ENCODE results near the gene OGFOD2.

OGFOD2 gene

DNA sequence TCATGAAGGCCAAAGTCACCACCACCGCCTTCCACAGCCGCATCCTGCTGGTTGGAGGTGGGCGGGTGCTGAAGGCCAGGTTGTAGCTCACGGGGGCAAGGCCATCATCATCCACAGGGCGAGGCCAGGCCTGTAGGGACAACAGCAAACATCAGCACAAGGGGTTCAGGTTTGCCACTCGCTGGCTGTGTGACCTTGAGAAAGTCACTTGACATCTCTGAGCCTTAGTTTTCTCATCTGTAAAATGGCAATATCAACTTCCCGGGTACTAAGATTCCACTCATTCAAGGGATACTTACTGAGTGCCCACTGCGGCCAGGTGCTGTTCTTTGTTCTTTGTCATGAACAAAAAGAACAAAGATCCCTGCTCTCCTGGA, 14.9 kb upstream of the OGFOD2 start:
- peaks cover 3% of the 10 kb centered on the region for H3K4me1 ChIP-seq
- H3K4me3 ChIP-seq: no peak overlapping the region
- in situ Hi-C loops (cut with MboI; ENCODE audit: low sequenced_read_pairs): no loop called here
- no peaks in the 10 kb centered on the region for H3K27me3 ChIP-seq (ENCODE audit: low read depth)
- H3K9me3 ChIP-seq: no peaks in the 10 kb centered on the region
- DNase-seq (ENCODE audit: low spot score in 2 of 2): no peak
- H3K36me3 ChIP-seq (replicated peaks): peaks cover 17% of the 10 kb centered on the region

DNA sequence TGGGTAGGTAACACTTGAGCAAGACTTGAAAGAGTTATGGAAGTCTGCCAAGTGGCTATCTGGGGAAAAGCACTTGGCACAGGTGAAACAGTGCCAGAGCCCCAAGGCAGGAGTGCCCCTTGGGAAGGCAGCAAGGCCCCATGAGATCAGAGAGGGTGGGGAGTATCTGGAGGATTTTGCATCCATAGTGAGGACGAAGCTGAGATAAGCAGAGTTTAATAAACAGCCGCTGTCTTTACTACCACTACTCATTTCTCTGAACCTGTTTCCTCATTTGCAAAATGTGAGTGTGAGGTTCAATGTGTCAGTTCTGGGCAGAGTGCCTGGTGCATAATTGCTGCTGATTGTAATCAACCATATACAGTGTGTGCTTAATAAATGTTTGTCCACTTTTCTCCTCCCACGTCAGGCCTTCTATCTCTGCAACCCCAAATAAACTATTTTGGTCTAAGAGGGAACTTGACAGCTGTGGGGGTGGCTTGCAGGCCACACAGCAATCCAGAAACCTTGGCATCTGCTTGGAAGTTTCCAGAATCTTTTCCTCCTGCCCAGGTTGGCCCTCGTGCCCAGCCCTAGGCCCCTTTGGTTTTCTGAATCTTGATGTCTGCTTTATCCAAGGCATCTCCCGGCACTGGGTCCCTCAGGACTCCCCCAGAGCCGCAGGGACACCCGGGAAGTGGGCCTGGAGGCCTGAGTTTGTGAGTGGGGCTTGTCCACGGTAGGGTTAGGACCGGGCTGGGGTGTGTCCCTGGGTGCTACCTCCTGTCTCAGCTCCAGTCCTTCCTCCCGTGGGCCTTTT, 13.3 kb upstream of the OGFOD2 start:
- in situ Hi-C loops (cut with MboI; ENCODE audit: low sequenced_read_pairs): no loop called here
- H3K4me1 ChIP-seq: peaks cover 5% of the 10 kb centered on the region
- H3K27me3 ChIP-seq (ENCODE audit: low read depth): no peaks in the 10 kb centered on the region
- no peak overlapping the region for H3K4me3 ChIP-seq
- H3K9me3 ChIP-seq: no peaks in the 10 kb centered on the region
- DNase-seq (ENCODE audit: low spot score in 2 of 2): no peak
- peaks cover 17% of the 10 kb centered on the region for H3K36me3 ChIP-seq (replicated peaks)

DNA sequence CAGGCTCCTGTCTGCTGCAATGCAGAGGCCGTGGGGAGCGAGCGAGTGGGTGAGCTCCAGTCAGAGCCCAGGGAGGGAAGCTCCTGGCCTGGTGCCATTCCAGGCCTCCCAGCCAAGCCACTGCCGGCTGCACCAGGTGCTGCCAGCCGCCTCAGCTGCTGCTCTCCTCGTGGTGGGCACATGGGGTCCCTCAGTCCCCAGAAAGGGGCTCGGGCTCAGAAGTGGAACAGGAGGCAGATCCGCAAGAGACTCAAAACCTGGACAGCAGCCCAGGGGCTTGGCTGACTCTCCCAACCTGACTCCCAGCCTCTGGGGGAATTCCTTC, 11.1 kb upstream of the OGFOD2 start:
- DNase-seq (ENCODE audit: low spot score in 2 of 2): no peak
- peaks cover 5% of the 10 kb centered on the region for H3K4me1 ChIP-seq
- no peaks in the 10 kb centered on the region for H3K9me3 ChIP-seq
- no peaks in the 10 kb centered on the region for H3K27me3 ChIP-seq (ENCODE audit: low read depth)
- H3K36me3 ChIP-seq (replicated peaks): peaks cover 15% of the 10 kb centered on the region
- H3K4me3 ChIP-seq: no peak overlapping the region
- in situ Hi-C loops (cut with MboI; ENCODE audit: low sequenced_read_pairs): no loop called here

DNA sequence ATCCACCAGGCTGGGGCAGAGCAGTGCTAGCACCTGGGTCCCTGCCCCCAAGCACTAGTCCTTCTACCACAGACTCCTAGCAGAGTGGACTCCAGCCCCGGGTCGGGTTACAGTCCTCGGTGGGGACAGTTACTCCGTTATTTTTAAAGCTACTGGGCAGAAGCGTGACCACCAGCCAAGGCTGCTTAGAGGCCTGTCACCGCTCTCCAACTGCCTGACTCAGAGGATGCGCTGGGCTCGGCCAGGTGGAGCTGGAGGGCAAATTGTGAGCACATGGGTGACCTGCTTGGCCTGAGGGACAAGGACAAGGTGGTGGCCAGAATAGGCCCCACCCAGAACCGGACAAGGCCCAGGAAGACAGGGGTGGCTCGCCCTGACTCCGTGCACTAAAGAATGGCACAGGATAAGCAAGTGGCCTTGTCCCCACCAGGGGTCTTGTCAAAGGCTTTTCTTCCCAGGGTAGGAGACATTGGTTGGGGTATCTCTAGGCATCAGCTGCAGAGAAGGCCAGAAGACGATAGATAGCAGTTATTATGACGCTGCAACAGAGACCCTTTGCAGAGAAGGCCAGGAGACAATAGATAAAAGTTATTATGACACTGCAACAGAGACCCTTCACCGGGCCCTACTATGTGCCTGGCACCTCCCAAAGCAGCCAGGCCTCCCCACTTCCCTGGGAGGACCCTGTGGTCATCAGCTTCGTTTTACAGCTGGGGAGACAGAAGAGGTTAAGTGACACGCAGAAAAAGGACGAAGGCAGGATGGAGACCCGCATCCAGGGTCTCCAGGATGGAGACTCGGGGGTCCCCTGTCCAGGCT, 10.4 kb upstream of the OGFOD2 start:
- Histone ChIP-seq H3K36me3 (replicated peaks) (peaks cover 9% of the 10 kb centered on the region), H3K4me3 (no peak overlapping the region; the same call in 1 of the 2 replicates), H3K4me1 (peaks cover 5% of the 10 kb centered on the region), H3K27me3 (ENCODE audit: low read depth) (no peaks in the 10 kb centered on the region), H3K9me3 (no peaks in the 10 kb centered on the region)
- DNase-seq (ENCODE audit: low spot score in 2 of 2): no peak
- in situ Hi-C loops (cut with MboI; ENCODE audit: low sequenced_read_pairs): no loop called here

DNA sequence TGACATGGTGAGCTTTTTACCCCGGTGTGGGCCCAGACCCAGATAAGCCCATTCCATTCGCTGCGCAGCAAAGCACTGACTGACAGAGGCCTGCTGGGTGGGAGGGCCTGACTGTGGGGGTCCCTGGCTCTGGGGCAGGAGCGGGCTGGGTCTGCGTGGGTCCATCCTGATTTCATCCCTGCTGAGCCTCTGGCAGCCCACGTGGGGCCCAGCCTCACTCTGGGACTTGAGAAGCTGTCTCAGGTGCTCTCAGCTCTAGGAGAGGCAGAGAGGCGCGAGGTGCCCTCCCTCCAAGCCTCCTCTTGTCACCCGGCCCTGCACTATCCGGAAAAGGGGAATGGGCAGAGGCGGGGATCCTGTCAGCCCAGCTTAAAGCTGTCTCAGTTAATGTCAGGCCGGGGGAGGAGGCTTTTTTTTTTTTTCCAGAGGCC, 9.7 kb upstream of the OGFOD2 start:
- H3K9me3 ChIP-seq: no peaks in the 10 kb centered on the region
- H3K27me3 ChIP-seq (ENCODE audit: low read depth): no peaks in the 10 kb centered on the region
- H3K4me3 ChIP-seq: peak overlapping the region; percentile 45
- no peak for DNase-seq (ENCODE audit: low spot score in 2 of 2)
- H3K36me3 ChIP-seq (replicated peaks): peaks cover 2% of the 10 kb centered on the region
- peaks cover 5% of the 10 kb centered on the region for H3K4me1 ChIP-seq
- in situ Hi-C loops (cut with MboI; ENCODE audit: low sequenced_read_pairs): no loop called here

DNA sequence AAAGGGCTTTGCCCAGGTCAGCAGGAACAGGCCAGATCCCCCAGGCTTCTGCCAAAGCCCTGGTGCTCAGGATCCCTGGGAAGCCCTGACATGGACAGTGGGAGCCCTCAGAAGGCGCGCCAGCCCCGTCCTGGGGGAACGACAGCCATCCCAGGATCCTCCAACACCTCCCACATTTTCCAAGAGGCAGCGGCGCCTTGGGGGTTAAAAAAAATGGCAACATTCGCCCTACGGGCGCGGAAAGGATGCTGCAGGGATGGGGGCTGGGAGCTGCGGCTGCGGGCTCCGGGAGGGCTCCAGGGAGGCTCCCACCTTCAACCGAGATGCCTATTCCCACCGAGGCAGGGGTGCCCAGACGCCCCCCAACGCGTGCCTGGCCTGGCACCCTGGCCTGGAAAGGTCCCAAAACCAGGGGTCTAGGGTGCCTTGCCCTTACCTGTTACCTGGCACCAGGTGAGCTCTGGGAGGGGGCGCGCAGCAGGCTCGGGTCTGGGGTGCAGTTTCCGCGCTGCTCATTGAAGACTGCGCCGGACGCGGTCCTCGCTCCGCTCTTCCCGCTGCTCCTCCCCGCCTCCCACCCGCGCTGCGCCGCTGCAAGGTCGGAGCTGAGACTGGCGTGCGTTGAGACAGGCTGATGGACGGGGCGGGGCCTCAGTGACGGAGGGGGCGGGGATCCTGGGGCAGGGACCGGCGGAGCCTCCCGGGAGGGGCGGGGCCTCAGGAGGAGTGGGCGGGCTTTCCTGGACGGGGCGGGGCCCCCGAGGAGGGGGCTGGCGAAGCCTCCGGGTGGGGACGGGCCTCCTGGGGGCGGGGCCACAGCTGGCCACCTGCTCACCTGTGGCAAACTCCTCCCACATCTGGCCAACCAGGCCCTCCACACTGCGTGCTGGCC, 8.9 kb upstream of the OGFOD2 start, which contains the start of gene ABCB9:
Gene ABCB9, minus strand, starts transcription at position 613 of the 892 bp plus-strand sequence. CDS start 6,228 bp downstream, outside the sequence.
- Histone ChIP-seq H3K4me1 (peaks cover 5% of the 10 kb centered on the region), H3K4me3 (peak within 1 kb of the TSS; percentile 45), H3K9me3 (no peaks in the 10 kb centered on the region), H3K36me3 (replicated peaks) (peaks cover 2% of the 10 kb centered on the region), H3K27me3 (ENCODE audit: low read depth) (no peaks in the 10 kb centered on the region)
- peak; percentile 96 to 99 for DNase-seq (ENCODE audit: low spot score in 2 of 2)
- in situ Hi-C loops (cut with MboI; ENCODE audit: low sequenced_read_pairs): no loop called here

DNA sequence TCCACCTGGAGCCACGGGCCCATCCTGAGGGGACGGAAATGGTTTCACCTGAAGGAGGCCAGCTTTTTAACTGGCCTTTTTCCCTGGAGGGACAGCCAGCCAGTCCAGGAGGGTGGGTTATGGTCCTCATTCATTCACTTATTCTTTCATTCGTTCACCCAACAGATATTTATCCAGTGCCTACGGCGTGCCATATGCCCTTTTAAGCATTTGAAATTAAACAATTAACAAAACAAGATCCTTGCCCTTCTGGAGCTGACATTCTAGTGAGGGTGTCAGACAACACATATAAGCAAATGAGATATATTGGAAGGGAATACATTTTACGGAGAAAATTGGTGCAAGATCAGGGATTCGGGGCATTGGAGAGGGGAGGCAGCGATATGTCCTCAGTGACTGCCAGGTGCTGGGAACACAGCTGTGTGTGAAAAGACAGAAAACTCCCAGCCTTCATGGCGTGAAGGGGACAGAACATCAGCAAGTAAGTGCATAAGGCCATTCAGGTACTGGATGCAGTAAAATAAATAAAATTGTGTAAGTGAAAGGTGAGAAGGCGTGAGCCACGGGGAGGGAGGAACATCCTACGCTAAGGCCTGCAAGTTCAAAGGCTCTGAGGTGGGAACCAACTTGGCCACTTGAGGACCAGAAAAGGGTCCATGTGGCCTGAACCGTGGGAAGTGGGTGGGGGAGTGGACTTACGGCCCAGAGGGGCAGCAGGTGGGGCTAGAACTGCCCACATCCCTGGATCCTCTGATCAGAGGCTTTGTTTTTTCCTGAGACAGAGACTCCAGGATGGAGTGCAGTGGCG, 8.1 kb upstream of the OGFOD2 start:
- H3K4me1 ChIP-seq: peaks cover 5% of the 10 kb centered on the region
- no peak for DNase-seq (ENCODE audit: low spot score in 2 of 2)
- in situ Hi-C loops (cut with MboI; ENCODE audit: low sequenced_read_pairs): no loop called here
- no peak overlapping the region for H3K4me3 ChIP-seq
- H3K27me3 ChIP-seq (ENCODE audit: low read depth): no peaks in the 10 kb centered on the region
- no peaks in the 10 kb centered on the region for H3K9me3 ChIP-seq
- H3K36me3 ChIP-seq (replicated peaks): peaks cover 2% of the 10 kb centered on the region

DNA sequence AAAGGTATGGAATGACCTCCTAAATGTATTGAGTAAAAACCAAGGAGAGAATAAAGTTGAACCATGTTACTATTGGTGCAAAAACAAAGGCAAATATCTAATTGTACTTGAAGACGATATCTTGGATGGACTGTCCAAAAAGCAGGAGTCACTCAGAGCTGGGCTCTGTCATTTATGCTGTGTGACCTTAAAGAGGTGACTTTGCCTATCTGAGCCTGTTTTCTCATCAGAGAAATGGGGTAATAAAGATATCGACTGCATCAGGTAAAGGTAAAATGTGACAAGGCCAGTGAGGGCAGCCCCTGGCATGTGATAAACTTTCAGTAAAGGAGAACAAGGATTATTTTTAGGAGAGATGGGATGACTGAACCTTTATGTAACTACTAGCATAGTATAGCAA, 6.9 kb upstream of the OGFOD2 start:
- H3K36me3 ChIP-seq (replicated peaks): peaks cover 2% of the 10 kb centered on the region
- peaks cover 5% of the 10 kb centered on the region for H3K4me1 ChIP-seq
- no peak for DNase-seq (ENCODE audit: low spot score in 2 of 2)
- H3K27me3 ChIP-seq (ENCODE audit: low read depth): no peaks in the 10 kb centered on the region
- in situ Hi-C loops (cut with MboI; ENCODE audit: low sequenced_read_pairs): no loop called here
- H3K9me3 ChIP-seq: no peaks in the 10 kb centered on the region
- no peak overlapping the region for H3K4me3 ChIP-seq

DNA sequence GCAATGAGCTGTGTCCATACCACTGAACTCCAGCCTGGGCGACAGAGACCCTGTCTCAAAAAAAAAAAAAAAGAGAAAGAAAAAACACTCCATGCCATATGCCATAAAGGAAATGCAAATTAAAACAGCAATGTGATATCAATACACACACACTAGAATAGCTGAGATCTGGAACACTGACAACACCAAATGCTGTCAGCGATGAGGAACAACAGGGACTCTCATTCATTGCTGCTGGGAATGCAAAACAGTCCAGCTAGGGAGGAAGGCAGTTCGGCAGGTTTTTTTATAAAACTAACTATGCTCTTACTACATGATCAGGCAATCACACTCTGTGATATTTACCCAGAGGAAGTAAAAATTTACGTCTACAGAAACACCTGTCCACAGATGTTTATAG, 5.4 kb upstream of the OGFOD2 start:
- no peaks in the 10 kb centered on the region for H3K27me3 ChIP-seq (ENCODE audit: low read depth)
- in situ Hi-C loops (cut with MboI; ENCODE audit: low sequenced_read_pairs): no loop called here
- no peak for DNase-seq (ENCODE audit: low spot score in 2 of 2)
- H3K36me3 ChIP-seq (replicated peaks): no peaks in the 10 kb centered on the region; the same call in 1 of the 2 replicates
- H3K4me3 ChIP-seq: no peak overlapping the region
- H3K9me3 ChIP-seq: no peaks in the 10 kb centered on the region
- H3K4me1 ChIP-seq: peaks cover 7% of the 10 kb centered on the region

DNA sequence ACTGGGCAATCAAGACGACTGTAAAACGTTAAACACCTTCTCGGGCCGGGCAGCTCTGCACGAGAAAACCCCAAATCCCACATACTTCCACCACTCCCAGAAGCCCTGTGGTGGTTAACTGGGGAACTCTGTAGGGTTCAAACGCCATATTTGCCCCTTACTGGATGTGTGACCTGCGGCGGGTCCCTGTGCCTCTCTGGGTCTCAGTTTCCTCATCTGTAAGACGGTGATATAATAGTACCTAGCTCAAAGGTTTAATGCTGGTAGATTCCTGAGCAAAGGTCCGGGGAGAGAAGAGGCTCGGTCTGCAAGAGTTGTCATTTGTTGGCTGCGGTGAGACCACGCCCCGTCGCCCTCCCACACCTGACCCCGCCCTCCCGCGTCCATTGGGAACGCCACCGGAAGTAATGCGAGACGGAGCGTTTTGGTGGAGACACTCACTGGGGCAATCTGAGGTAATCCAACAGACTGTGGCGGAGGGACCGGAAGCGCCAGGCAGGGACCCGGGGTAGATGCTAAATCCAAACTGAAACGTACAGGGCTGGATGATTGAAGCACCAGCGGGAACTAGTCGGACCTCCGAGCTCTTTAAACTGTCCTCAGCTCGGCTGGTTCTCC, 661 bp upstream of the OGFOD2 start:
- in situ Hi-C loops (cut with MboI; ENCODE audit: low sequenced_read_pairs): no loop called here
- Histone ChIP-seq H3K27me3 (ENCODE audit: low read depth) (no peaks in the 10 kb centered on the region), H3K9me3 (no peaks in the 10 kb centered on the region), H3K36me3 (replicated peaks) (peaks cover 13% of the 10 kb centered on the region), H3K4me1 (peaks cover 10% of the 10 kb centered on the region), H3K4me3 (peak overlapping the region; percentile 75)
- DNase-seq (ENCODE audit: low spot score in 2 of 2): peak; percentile 96 to 99

DNA sequence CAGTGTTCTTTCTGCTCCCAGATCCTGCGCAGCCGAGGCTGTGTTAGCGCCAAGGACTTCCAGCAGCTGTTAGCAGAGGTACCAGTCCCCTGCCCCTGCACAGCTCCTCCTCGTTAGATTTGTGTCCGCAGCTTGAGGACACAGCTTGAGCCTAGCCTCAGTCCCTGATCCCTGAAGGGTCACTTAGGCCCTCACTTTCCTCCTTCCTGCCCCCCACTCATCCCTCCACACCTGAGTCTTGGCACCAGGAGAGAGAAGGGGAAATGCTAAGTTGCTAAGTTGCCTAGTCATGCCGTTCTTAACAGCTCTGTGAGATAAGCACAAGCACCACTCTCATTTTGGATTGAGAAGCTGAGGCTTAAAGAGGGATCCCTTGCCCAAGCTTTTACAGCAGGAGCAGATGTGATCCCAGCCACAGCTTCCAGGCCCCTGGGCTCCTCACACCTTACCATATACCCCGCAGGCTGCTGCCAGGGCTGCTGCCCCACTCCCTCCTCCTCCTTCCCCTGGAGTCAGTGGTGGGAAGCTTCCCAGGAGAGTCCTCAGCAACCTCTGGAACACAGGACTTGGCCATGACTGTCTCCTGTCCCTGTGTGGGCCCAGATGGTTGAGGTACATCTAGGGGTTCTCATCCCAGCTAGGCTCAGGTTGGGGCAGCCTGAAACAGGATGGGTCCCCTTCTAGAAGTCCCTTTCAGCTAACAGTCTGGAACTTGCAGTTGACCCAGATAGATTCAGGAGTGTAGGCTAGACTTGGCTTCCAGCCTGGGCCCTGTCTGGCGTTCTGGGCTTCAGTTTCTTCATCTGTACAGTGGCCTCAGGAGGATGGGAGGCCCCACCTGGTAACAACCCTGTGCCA, 975 bp downstream of the OGFOD2 start:
- Histone ChIP-seq H3K9me3 (no peaks in the 10 kb centered on the region), H3K36me3 (replicated peaks) (peaks cover 13% of the 10 kb centered on the region), H3K27me3 (ENCODE audit: low read depth) (no peaks in the 10 kb centered on the region), H3K4me1 (peaks cover 16% of the 10 kb centered on the region), H3K4me3 (peak overlapping the region; percentile 75)
- in situ Hi-C loops (cut with MboI; ENCODE audit: low sequenced_read_pairs): no loop called here
- no peak for DNase-seq (ENCODE audit: low spot score in 2 of 2)

DNA sequence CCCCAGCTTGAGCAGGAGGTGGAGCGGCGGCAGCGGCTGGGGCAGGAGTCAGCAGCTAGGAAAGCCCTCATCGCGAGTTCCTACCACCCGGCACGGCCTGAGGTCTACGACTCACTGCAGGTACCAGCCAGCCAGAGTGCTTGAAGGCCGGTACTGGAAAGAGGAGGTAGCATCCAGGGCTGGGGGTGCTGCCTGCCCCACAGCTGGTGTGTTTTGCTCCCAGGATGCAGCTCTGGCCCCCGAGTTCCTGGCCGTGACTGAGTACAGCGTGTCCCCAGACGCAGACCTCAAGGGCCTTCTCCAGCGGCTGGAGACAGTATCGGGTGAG, 1.6 kb downstream of the OGFOD2 start:
- no peak overlapping the region for H3K4me3 ChIP-seq
- H3K36me3 ChIP-seq (replicated peaks): peaks cover 15% of the 10 kb centered on the region
- in situ Hi-C loops (cut with MboI; ENCODE audit: low sequenced_read_pairs): no loop called here
- no peaks in the 10 kb centered on the region for H3K9me3 ChIP-seq
- no peak for DNase-seq (ENCODE audit: low spot score in 2 of 2)
- peaks cover 18% of the 10 kb centered on the region for H3K4me1 ChIP-seq
- H3K27me3 ChIP-seq (ENCODE audit: low read depth): no peaks in the 10 kb centered on the region
